ENCODE data around the gene GSTT2B. TPM values are rescaled to one million over a fixed set of nuclear protein-coding genes. Genes with fewer than 3 reads are reported as not detected.
"Not testable (repeated sequence)": the region's sequence is repeated elsewhere in the genome, so short reads cannot be mapped to it uniquely, and the experiment has no call there.

The GSTT2B gene
- total RNA-seq, 1 donor, result 4.9 TPM

GRCh38 chr22:23947391-23947790 lies 13.6 kb downstream of the GSTT2B start:
- not testable (repeated sequence) for H3K4me3 ChIP-seq (ENCODE audit: low read depth, low read length); DNase-seq (ENCODE audit: low read depth)

GRCh38 chr22:23940166-23940565 lies 20.8 kb downstream of the GSTT2B start:
- not testable (repeated sequence) for H3K4me3 ChIP-seq (ENCODE audit: low read depth, low read length); DNase-seq (ENCODE audit: low read depth)

- TF ChIP-seq, protein P1, sequence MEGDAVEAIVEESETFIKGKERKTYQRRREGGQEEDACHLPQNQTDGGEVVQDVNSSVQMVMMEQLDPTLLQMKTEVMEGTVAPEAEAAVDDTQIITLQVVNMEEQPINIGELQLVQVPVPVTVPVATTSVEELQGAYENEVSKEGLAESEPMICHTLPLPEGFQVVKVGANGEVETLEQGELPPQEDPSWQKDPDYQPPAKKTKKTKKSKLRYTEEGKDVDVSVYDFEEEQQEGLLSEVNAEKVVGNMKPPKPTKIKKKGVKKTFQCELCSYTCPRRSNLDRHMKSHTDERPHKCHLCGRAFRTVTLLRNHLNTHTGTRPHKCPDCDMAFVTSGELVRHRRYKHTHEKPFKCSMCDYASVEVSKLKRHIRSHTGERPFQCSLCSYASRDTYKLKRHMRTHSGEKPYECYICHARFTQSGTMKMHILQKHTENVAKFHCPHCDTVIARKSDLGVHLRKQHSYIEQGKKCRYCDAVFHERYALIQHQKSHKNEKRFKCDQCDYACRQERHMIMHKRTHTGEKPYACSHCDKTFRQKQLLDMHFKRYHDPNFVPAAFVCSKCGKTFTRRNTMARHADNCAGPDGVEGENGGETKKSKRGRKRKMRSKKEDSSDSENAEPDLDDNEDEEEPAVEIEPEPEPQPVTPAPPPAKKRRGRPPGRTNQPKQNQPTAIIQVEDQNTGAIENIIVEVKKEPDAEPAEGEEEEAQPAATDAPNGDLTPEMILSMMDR (IDR thresholded peaks at IDR 0.05; ENCODE audit: insufficient read depth, low read length), result no peak
- no peak overlapping the region for H3K4me3 ChIP-seq (ENCODE audit: low read depth, low read length)
- no peak for DNase-seq (ENCODE audit: low read depth)
These were observed 22.0 kb downstream of the GSTT2B start for GRCh38 chr22:23939017-23939357.

DNA sequence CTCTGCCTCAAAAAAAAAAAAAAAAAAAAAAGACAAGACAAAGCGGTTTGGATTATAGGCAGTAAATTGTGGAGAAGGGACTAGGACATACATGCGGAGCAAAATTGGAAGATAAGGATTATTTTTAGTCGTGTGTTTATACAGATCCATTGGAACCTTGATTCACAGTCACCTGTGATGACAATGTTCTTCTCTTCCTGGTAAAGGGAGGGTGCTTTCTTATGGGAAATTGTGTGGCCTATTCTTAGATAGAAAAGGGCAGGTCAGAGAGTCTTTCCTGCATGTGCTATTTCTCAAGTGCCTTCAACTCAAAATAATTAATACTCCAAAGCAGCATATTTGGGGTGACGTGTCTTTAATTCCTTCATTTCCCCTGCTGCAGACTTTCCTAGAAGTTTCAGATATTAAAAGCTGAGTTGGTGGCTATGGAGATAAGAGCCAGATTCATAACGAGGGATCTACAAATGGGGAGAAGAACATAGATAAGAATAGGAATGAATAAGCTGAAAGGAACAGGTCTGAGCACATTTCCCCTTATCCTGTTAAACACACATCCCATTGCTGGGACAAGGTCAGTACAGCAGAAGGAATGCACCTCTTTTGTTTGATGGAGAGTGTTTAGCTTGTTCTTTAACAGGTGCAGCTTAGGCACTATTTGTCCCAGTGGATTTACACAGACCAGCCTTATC lies 22.5 kb downstream of the GSTT2B start:
- TF ChIP-seq, protein P1 (IDR thresholded peaks at IDR 0.05; ENCODE audit: insufficient read depth, low read length), result no peak
- DNase-seq (ENCODE audit: low read depth), result no peak

DNA sequence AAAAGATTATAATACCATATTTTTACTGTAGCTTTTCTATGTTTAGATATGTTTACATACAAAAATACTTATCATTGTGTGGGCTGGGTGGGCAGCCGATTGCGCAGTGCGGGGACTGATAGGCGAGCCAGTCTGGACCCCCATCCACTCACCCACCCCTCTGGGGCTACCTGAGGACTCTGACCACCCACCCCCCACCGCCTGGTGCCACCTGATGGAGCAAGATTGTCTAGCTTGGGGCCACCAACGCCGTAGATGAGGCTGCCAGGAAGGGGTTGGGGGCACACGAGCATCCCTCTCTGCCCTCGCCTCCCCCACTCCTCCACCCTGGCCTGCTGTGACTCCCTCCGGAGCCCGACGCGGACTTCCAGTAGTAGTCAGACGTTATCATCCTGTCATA lies 34.4 kb downstream of the GSTT2B start:
- no peak for DNase-seq (ENCODE audit: low read depth)
- no peak overlapping the region for H3K4me3 ChIP-seq (ENCODE audit: low read depth, low read length)
- TF ChIP-seq, protein P1 (IDR thresholded peaks at IDR 0.05; ENCODE audit: insufficient read depth, low read length), result no peak

More for the DNA sequence above, 22.5 kb downstream of the GSTT2B start:
- no peak overlapping the region for H3K4me3 ChIP-seq (ENCODE audit: low read depth, low read length)

DNA sequence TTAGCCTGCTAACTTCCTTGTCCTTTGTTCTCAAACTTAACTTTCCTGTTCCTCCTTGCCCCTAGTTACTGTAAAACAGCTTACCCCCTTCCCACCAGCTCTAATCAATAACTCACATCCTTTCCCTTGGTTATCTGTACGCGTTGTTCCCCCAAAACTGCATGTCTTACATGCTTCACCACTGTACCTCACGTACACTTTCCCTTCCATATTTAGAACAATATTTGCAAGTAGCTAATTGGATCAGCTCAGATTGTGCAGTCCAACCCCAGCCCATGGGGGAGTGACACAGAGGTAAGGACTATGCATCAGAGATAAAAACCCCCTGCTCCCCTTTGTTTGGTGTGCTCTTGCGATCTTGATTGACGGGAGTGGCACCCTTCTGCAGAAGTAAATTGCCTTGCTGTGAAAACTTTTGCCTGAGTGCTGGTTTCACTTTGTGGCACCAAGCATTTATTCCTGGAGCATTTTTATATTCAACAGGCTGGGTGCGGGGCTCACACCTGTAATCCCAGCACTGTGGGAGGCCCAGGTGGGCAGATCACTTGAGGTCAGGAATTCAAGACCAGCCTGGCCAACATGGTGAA lies 35.9 kb downstream of the GSTT2B start:
- no peak for DNase-seq (ENCODE audit: low read depth)
- TF ChIP-seq, protein P1 (IDR thresholded peaks at IDR 0.05; ENCODE audit: insufficient read depth, low read length), result no peak
- no peak overlapping the region for H3K4me3 ChIP-seq (ENCODE audit: low read depth, low read length)

GRCh38 chr22:23922921-23923320 lies 38.1 kb downstream of the GSTT2B start:
- TF ChIP-seq, protein P1 (IDR thresholded peaks at IDR 0.05; ENCODE audit: insufficient read depth, low read length), result no peak
- no peak for DNase-seq (ENCODE audit: low read depth)
- H3K4me3 ChIP-seq (ENCODE audit: low read depth, low read length), result no peak overlapping the region

GRCh38 chr22:23921586-23922201 lies 39.3 kb downstream of the GSTT2B start:
- DNase-seq (ENCODE audit: low read depth), result peak; percentile 22
- not testable (repeated sequence) for H3K4me3 ChIP-seq (ENCODE audit: low read depth, low read length)

GRCh38 chr22:23920267-23920611 lies 40.8 kb downstream of the GSTT2B start:
- not testable (repeated sequence) for DNase-seq (ENCODE audit: low read depth); H3K4me3 ChIP-seq (ENCODE audit: low read depth, low read length)

Data from fibroblast of the aortic adventitia (primary cell).